Breast epithelium (tissue), 4 donors: ENCODE data around the gene FTL. TPM values are rescaled to one million over a fixed set of nuclear protein-coding genes. Genes with fewer than 3 reads are reported as not detected.
"Not testable (repeated sequence)": the region's sequence is repeated elsewhere in the genome, so short reads cannot be mapped to it uniquely, and the experiment has no call there.

Source experiments
- DNase-seq, 2 donors: peaks; one replicate each; pipeline ENCODE4 v3.0.0-alpha.2; 2019; ENCODE audit warnings: low spot score in 2 of 2
- H3K27ac ChIP-seq, 2 donors: fragments of 200-600 bp; sonication (generic) in 1 of 2; one replicate each; pipeline ENCODE4 v1.5.1; 2016 to 2019; ENCODE audit warnings: mild to moderate bottlenecking in 1 of 2
- H3K27me3 ChIP-seq, 2 donors: fragments of 200-600 bp; sonication (generic) in 1 of 2; one replicate each; pipeline versions ENCODE4 v1.5.1 to v1.6.0; 2017 to 2019; ENCODE audit warnings: control low read depth in 1 of 2, mild to moderate bottlenecking in 1 of 2
- H3K36me3 ChIP-seq: fragments of 200-600 bp; one replicate; pipeline ENCODE4 v1.5.1; 2019
- H3K4me1 ChIP-seq, 2 donors: fragments of 200-600 bp; sonication (generic); one replicate each; pipeline ENCODE4 v1.5.1; 2016 to 2019; ENCODE audit warnings: control low read depth in 1 of 2
- H3K4me3 ChIP-seq, 3 donors: fragments of 200-600 bp; sonication (generic); 1 replicate in 2 of 3; 2 replicates in 1 of 3; pipeline ENCODE4 v1.5.1; 2016 to 2019; ENCODE audit warnings: mild to moderate bottlenecking in 3 of 3, moderate library complexity in 2 of 3
- H3K9me3 ChIP-seq, 2 donors: fragments of 200-600 bp; sonication (generic) in 1 of 2; one replicate each; pipeline ENCODE4 v1.5.1; 2016 to 2019; ENCODE audit warnings: control low read depth in 1 of 2
- CTCF ChIP-seq, 3 donors: fragments of 450-650 bp; IDR thresholded peaks; one replicate each; pipeline ENCODE4 v1.5.1; 2016 to 2017; ENCODE audit warnings: antibody characterized with exemption in 3 of 3, mild to moderate bottlenecking in 3 of 3, moderate library complexity in 3 of 3
- POLR2A ChIP-seq: fragments of 450-650 bp; IDR thresholded peaks from one replicate; pipeline ENCODE4 v1.6.1; 2016; ENCODE audit warnings: antibody characterized with exemption, mild to moderate bottlenecking, moderate library complexity
- POLR2AphosphoS5 ChIP-seq, 3 donors: sonication (generic); formaldehyde crosslinking; IDR thresholded peaks; one replicate each; pipeline ENCODE4 v1.6.1; 2017; ENCODE audit warnings: antibody characterized with exemption in 3 of 3
- intact Hi-C: fragments of 100-400 bp; cut with DNase I; formaldehyde crosslinking; loops from one replicate; pipeline ENCODE4 v1.15.1; 2023; ENCODE audit warnings: low total_unique reads
- total RNA-seq, 3 donors: library from RNA; depleted of rRNA; stranded (reverse); fragments of >200 nt; gene quantifications; one replicate each; pipeline ENCODE4 v1.1.0, GENCODE V29; 2016

FTL gene
- total RNA-seq = over 10,000 TPM in 1 of 3 donors, 1,000 to 10,000 TPM in 2; 3,861 to 12,429 (median 4,028) TPM

GRCh38 chr19:48965040-48965805 is at the start of gene FTL:
Gene FTL (plus strand): TSS chr19:48965309. CDS start chr19:48965508, 199 bp downstream.
- Histone ChIP-seq H3K4me1 (peaks cover 0 to 14% of the 10 kb centered on the region in 2 donors), H3K9me3 (no peaks in the 10 kb centered on the region), H3K27me3 (no peaks in the 10 kb centered on the region), H3K27ac (peak within 1 kb of the TSS; percentile 92 to 93), H3K36me3 (no peaks in the 10 kb centered on the region), H3K4me3 (peak within 1 kb of the TSS; percentile 81 to 92 (median 88))
- intact Hi-C loops = no loop called here
- TF ChIP-seq POLR2A (peak; percentile 99), POLR2AphosphoS5 (IDR thresholded peaks at IDR 0.05) (peak; percentile 98 to 100 (median 100)), CTCF (IDR thresholded peaks at IDR 0.05) (peak in 1 of 3 donors; percentile 24)
- DNase-seq = peak; percentile 94 to 96

GRCh38 chr19:48915757-48916156 is 49.4 kb upstream of the FTL start:
- no peak for DNase-seq
- Histone ChIP-seq H3K27ac (no peak overlapping the region), H3K27me3 (no peaks in the 10 kb centered on the region), H3K4me3 (no peak overlapping the region), H3K9me3 (no peaks in the 10 kb centered on the region), H3K4me1 (no peaks in the 10 kb centered on the region), H3K36me3 (no peaks in the 10 kb centered on the region)
- intact Hi-C loops = no loop called here
- no peak for TF ChIP-seq POLR2AphosphoS5 (IDR thresholded peaks at IDR 0.05)
- no peak for TF ChIP-seq POLR2A
- no peak for TF ChIP-seq CTCF (IDR thresholded peaks at IDR 0.05)

GRCh38 chr19:48918071-48918470 is 47.0 kb upstream of the FTL start:
- H3K27me3 ChIP-seq = no peaks in the 10 kb centered on the region
- TF ChIP-seq POLR2AphosphoS5 (IDR thresholded peaks at IDR 0.05) (no peak), POLR2A (no peak), CTCF (IDR thresholded peaks at IDR 0.05) (no peak)
- intact Hi-C loops = no loop called here
- no peaks in the 10 kb centered on the region for H3K4me1 ChIP-seq
- no peak overlapping the region for H3K27ac ChIP-seq
- no peaks in the 10 kb centered on the region for H3K9me3 ChIP-seq
- no peak overlapping the region for H3K4me3 ChIP-seq
- no peak for DNase-seq
- H3K36me3 ChIP-seq = no peaks in the 10 kb centered on the region

- H3K4me3 ChIP-seq = no peak overlapping the region
- H3K27me3 ChIP-seq = no peaks in the 10 kb centered on the region
- H3K36me3 ChIP-seq = no peaks in the 10 kb centered on the region
- H3K27ac ChIP-seq = no peak overlapping the region
- intact Hi-C loops = no loop called here
- no peak for DNase-seq
- no peaks in the 10 kb centered on the region for H3K9me3 ChIP-seq
- H3K4me1 ChIP-seq = no peaks in the 10 kb centered on the region
- TF ChIP-seq POLR2AphosphoS5 (IDR thresholded peaks at IDR 0.05) (no peak), CTCF (IDR thresholded peaks at IDR 0.05) (no peak), POLR2A (no peak)
These were observed 46.3 kb upstream of the FTL start for GRCh38 chr19:48918801-48919247.

- H3K27me3 ChIP-seq, H3K9me3 ChIP-seq, H3K4me1 ChIP-seq, H3K4me3 ChIP-seq, H3K27ac ChIP-seq, DNase-seq, intact Hi-C loops, H3K36me3 ChIP-seq: not testable (repeated sequence)
These were observed 45.8 kb upstream of the FTL start for GRCh38 chr19:48919271-48919670.
